Endothelial cell of umbilical vein (primary cell): ENCODE results near the gene MITF.

Experiments
- EZH2 ChIP-seq: IDR thresholded peaks from 2 replicates; pipeline ENCODE4 v1.6.1; 2012; ENCODE audit warnings: borderline replicate concordance, low read depth, mild to moderate bottlenecking, moderate library complexity, low read length, inconsistent platforms; ENCODE audit not compliant: severe bottlenecking
- GATA2 ChIP-seq: IDR thresholded peaks from 2 replicates; pipeline ENCODE4 v1.7.0; 2011; ENCODE audit warnings: low read depth, mild to moderate bottlenecking, moderate library complexity, mixed read lengths, low read length; ENCODE audit not compliant: insufficient read length, insufficient read depth
- JUN ChIP-seq: IDR thresholded peaks from 2 replicates; pipeline ENCODE4 v1.6.1; 2011; ENCODE audit warnings: borderline replicate concordance, low read depth; ENCODE audit not compliant: insufficient read length, insufficient read depth
- MYC ChIP-seq: IDR thresholded peaks from one replicate; pipeline ENCODE4 v1.6.1; 2011; ENCODE audit warnings: mild to moderate bottlenecking, low read depth, low read length
- POLR2A ChIP-seq: IDR thresholded peaks from 2 replicates; pipeline ENCODE4 v1.6.1; 2012; ENCODE audit warnings: low read depth, mild to moderate bottlenecking, control low read depth, low read length
- POLR2AphosphoS5 ChIP-seq: IDR thresholded peaks from 2 replicates; pipeline ENCODE4 v1.6.1; 2012; ENCODE audit warnings: low read depth, mild to moderate bottlenecking, control low read depth, low read length, moderate library complexity; ENCODE audit not compliant: insufficient read depth
- TF ChIP-seq, protein P1 (sequence below): IDR thresholded peaks from 2 replicates; pipeline ENCODE4 v1.6.1; 2011; ENCODE audit not compliant: insufficient read depth, insufficient read length
- TF ChIP-seq, protein P2 (sequence below), 2 donors: IDR thresholded peaks; 1 replicate in 1 of 2; 2 replicates in 1 of 2; pipeline ENCODE4 v1.5.1; 2011; ENCODE audit warnings: low read length in 2 of 2, mild to moderate bottlenecking in 2 of 2, moderate library complexity in 2 of 2, control low read depth in 1 of 2, inconsistent platforms in 1 of 2, low read depth in 1 of 2; ENCODE audit not compliant: insufficient read depth in 1 of 2; ENCODE audit errors: extremely low read depth in 1 of 2

DNA sequence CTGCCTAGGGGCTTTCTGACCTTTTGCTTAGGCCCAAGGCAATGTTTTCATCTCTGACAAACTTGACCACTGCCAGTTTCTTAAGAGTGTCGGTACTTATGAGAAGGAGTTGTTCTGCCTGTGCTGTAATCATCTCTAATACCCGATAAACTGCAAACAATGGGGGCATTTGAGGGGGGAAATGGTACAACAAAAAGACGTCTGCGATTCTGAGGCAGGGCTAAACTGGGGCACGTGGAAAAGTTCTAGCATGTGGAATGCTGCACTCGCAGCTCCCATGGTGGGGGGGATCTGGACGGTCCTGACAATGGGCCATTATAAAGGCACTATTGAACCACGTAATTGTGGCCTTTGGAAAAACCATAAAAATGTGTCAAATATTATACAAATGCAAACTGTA lies 187.1 kb downstream of the MITF start:
- TF ChIP-seq, protein P1, sequence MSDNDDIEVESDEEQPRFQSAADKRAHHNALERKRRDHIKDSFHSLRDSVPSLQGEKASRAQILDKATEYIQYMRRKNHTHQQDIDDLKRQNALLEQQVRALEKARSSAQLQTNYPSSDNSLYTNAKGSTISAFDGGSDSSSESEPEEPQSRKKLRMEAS, result no peak
- TF ChIP-seq, protein P2, sequence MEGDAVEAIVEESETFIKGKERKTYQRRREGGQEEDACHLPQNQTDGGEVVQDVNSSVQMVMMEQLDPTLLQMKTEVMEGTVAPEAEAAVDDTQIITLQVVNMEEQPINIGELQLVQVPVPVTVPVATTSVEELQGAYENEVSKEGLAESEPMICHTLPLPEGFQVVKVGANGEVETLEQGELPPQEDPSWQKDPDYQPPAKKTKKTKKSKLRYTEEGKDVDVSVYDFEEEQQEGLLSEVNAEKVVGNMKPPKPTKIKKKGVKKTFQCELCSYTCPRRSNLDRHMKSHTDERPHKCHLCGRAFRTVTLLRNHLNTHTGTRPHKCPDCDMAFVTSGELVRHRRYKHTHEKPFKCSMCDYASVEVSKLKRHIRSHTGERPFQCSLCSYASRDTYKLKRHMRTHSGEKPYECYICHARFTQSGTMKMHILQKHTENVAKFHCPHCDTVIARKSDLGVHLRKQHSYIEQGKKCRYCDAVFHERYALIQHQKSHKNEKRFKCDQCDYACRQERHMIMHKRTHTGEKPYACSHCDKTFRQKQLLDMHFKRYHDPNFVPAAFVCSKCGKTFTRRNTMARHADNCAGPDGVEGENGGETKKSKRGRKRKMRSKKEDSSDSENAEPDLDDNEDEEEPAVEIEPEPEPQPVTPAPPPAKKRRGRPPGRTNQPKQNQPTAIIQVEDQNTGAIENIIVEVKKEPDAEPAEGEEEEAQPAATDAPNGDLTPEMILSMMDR (IDR thresholded peaks at IDR 0.05; ENCODE audit: extremely low read depth in 1 of 2, insufficient read depth in 1 of 2, low read depth in 1 of 2, low read length in 2 of 2), result no peak
- TF ChIP-seq GATA2, result no peak
- no peak for TF ChIP-seq EZH2
- no peak for TF ChIP-seq POLR2AphosphoS5
- no peak for TF ChIP-seq POLR2A
- TF ChIP-seq MYC, result no peak
- TF ChIP-seq JUN, result no peak
